ENCODE results near the gene SUFU.

- no peak for TF ChIP-seq CTCF (IDR thresholded peaks at IDR 0.05)
- no peak for TF ChIP-seq EZH2 (IDR thresholded peaks at IDR 0.05; ENCODE audit: borderline replicate concordance, insufficient read depth, low read depth, low read length, poor library complexity, severe bottlenecking)
Measured at GRCh38 chr10:102470579-102471546, 32.9 kb upstream of the SUFU start.

All from B cell (primary cell).